Hippocampal formation (tissue), 2 donors: ENCODE measurements around the gene APBB2.
"Not testable (repeated sequence)": the region's sequence is repeated elsewhere in the genome, so short reads cannot be mapped to it uniquely, and the experiment has no call there.

Experiments
- DNase-seq, 2 donors: peaks; one replicate each; lab custom pipeline; 2025; lab: John Stamatoyannopoulos, UW

Gene APBB2

DNA sequence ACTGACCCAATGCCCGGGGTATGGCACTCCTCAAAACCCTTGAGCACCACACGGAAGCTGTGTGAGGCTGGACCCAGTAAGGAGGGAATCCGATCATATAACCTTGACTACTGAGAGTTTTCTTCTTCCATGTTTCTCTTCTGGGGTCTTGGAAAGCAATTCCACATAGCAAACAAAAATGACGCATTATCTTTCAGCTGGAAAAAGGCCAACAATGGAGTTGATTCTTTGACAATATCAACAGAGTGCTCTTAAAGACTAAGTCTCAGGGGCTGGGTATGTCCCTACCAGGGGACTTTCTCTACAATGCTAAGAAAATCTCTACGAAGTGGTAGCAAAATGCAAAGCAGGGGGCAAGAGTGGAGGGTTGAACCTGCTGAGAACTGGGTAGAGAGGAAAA lies 276.0 kb downstream of the APBB2 start:
- no peak for DNase-seq

DNA sequence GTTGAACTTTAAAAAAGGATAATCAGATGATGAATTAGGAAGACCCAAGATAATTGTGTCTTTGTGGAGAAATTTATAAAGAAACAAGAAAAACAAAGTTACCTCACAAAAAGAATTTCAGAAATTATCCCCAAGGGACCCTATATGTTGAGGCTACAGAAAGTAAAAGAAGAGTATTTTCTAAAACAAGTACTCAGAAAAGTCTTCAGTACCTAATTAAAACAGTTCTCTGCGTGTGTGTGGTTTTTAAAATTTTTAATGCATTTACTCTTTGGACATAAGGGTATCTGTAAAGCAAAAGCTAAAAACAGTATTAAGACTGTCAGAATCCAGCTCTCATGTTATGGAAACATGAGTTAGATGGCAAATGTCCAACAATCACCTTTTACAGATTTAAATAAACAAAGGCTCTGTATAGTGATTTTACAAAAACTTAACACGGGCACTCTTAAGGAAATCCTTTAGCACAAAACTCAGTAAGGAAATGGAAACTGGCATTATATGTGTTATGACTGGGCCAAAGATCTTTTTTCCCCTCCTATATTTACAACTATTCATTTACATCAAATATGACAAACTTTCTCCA lies 277.1 kb downstream of the APBB2 start:
- DNase-seq, result no peak

DNA sequence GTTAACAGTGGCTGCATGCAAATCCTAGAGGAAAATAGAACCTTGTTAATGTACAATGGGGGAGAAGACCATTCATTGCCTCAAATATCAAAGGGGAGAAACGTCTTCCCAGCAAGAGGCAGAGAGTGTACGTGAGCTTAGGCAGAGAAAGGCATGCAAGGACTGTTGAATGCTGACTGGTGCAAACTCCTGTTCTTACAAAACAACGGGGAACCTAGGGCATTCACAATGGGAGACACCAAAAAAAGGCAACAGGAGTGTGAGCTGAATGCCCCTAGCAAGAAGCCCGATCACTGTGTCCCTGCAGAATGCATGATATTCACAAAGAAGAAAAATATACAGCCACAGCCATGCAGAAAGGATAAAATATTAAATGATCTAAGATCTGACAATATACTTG lies 279.7 kb downstream of the APBB2 start:
- no peak for DNase-seq

DNA sequence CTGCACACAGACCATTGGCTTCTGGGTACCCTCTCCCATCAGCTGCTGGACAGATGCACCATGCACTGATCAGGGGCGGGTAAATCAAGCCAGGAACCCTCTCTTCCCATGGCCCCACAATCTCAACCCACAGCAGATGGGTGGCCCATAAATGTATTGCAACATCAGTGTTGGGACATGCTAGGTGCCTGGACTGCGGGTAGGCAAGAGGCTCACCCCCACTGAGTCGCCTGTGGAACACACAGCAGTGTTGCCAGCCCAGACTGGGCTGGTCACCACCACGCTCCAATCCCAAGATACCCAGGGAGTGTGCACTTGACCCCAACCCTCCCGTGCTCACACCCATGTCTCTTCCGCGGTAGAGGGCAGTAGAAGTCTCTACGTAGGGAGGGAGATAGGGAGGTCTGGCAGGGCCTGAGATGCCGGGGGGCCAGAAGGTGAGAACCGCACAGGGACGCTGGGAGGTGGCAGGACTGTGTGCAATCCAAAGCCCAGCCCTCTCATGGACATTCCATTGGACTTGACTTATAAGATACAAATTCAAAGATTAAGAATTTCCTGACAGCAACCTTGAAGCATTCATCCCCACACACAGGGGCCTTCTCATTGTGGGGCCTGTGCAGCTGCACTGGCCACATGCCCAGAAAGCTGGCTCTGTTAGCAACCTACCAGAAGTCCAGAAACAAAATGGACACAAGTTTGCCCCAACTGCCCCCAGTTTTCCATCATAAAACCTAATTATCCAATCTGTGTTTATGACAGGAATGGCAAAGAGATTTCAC lies 280.9 kb downstream of the APBB2 start:
- DNase-seq, result peak; percentile 64 to 71

DNA sequence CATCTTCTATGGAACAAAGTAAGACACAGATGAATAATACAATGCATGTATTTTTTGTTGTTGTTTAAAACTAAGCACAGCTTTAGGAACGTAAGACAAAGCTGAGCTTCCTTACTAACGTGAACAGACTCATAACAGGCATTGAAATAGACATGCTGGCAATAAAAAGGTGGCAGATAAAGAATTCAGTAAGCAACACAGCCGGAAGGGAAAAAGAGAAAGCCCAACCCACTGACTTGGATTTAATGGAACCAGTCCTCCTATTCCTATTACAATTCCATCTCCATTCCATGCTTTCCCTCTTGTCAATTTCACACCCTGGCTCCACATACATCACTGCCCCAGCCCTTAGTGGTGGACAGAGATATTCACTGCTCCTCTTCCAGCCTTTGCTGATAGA lies 282.5 kb downstream of the APBB2 start:
- no peak for DNase-seq

DNA sequence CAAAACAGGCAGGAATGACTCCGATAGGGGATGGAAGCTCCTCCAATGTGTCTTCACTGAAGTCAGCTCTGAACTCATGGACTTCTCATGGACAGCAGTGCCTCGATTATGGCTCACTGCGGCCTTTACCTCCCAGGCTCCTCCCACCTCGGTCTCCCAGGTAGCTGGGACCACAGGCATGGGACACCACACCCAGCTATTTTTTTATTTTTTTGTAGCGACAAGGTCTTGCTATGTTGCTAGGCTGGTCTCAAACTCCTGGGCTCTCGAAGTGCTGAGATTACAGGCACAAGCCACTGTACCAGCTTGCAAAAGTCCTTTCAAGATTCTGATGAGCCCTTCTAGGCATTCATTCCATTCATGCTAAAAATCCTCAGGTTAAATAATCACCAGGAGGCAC lies 283.1 kb downstream of the APBB2 start:
- DNase-seq, result no peak

DNA sequence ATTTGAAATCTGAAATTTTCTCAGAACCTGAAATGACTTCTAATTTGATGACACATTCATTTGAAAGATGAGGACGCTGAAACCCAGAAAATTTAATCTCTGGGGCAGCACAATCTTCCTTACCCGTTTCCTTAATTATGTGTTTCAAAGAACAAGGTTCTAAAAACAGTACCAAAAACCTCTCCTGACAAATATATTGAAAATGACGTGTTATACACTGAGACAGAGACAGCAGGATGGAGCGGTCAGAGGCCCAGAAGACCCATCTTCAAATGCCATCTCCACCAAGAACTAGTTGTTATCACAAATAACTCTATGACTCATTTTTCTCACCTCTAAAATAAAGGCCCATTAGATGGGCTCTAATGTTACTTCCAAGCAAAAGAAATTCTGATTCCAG lies 287.3 kb downstream of the APBB2 start:
- no peak for DNase-seq

DNA sequence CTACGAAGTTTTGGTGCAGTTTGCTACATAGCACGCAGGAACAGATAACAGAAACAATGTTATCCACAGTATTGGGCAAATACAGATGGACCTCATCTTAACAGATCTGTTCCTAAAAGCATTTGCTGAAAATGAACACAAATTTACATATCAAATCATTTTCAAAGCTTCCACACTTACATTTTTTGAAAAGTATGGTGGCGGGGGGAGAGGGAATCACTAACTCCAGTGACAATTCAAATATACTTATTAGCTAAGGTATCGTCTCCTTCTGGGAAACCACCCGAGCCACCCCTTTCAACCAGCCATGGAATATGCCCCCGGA lies 289.6 kb downstream of the APBB2 start:
- DNase-seq, result no peak

DNA sequence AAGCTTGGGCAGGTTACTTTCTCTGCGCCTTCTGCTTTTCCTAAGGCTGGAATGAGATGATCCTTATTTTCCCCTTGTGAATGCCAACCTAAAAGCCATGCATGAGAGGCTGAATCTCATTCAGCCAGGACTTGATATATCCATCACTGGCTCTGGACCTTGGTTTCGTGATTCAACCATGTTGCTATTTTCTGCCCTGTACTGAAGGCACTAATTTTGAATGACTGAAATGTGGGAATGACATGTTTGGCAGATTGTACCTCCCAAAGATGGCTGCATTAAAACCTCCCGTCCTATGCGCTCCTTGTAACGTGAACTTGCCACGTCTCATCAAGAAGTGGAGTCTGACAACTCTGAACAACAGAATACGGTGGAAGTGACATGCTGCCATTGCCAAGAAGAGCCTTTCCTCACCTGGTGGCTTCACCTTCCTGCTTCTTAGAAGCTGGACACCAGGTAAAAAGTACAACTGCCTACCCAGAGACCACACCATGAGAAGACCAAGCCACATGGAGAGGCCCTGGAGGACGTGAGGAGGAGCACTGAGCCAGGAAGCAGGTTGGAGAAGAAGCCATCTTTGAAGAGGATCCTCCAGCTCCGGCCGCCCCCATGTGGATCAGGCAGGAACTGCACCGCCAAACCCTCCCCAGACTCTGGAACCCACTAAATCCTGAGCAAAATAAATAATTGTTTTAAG lies 290.1 kb downstream of the APBB2 start:
- DNase-seq, result peak in 1 of 2 donors; percentile 28

DNA sequence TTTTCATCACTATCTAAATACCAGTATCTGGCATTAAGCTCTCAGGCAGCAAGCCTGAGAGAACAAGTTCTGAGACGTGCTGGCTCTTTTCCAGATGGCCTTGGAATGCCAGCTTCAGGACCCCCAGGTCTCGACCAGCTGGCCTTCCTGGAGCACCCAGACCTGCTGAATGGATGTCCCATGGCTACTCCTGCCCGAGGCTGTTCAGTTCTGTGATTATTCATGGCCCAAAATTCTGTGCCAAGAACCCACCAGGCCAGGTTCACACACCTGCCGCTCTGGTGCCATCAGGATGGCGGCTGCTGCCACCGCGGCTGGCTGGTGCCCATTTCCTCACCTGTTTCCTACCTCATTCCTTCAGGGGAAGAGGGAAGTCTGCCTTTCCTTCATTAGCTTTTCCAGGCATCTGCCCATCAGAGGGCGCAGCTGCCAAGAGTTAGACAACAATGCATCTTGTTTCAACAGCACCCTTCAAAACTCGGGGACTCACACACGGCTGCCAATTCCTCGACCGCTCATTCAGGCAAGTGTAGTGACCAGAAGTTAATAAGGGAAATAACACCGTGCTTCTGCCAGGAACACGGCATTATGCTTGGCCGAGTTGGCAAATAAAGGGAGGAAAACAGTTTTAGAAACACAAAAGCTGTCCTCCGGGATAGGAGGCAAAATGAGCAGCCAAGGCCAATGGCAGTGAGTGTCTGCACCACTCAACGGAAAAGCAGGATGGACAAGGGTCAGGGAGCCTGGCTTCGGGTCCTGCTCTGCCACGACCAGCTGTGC lies 290.8 kb downstream of the APBB2 start:
- DNase-seq, result peak; percentile 65 to 74

DNA sequence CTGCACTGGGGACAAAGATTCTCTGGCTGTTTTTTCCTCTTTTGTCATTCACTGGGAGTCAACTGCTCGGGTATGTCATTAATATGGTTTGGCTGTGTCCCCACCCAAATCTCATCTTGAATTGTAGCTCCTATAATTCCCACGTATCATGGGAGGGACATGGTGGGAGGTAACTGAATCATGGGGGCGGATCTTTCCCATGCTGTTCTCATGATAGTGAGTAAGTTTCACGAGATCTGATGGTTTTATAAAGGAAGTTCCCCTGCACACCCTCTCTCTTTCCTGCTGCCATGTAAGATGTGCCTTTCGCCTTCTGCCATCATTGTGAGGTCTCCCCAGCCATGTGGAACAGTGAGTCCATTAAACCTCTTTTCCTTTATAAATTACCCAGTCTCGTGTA lies 294.4 kb downstream of the APBB2 start:
- DNase-seq, result not testable (repeated sequence)

DNA sequence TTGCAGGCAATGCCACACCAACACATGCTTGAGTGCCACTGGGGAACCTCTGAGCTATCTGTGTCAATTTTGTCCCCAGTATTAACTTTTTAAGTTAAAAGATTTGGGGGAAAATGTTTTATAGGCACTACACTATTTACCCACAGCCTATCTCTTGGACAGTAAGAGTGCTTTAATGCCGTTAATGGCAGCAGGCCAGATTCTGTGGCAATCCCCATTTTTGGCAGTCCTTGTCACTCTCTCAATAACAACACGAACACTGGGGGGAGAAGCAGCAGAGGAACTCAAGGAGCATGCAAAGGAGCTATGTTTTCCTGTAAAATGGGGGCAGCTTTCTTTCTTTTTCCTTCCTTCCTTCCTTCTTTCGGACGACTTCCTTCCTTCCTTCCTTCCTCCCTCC lies 296.0 kb downstream of the APBB2 start:
- peak in 1 of 2 donors; percentile 24 for DNase-seq

DNA sequence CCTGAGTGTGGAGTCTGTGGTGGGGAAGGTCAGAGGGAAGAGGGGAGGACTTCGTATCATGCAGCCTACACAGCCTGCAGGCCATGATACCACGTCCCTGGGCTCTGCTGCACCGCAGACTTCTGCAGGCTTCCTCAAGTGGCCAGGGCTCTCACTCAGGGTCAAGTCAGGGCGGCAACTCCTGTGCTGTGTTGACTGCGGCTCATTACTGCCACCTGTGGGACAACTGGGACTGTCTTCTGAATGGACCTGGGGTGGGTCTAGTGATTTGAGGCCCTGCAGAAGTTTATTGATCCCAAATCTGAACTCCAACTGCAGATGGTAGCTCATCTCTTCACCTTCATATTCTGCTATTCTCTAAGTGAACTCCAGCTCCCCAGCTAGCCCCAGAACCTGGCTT lies 297.5 kb downstream of the APBB2 start:
- peak in 1 of 2 donors; percentile 10 for DNase-seq

DNA sequence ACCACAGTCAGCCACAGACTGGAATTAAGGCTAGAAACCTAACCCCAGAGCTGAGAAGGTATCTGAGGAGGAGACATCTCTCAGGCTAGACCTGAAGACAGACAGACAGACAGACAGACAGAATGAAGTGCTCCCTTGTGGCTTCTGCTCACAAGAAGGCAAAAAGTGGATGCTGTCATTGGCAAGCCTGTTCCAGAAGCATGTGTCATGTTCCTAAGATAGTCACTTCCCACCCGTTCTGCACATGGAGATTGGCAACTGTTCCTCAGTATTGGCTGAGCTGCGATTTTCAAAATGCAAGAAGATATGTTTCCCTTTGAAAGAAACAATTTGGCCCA lies 298.2 kb downstream of the APBB2 start:
- peak in 1 of 2 donors; percentile 30 for DNase-seq

DNA sequence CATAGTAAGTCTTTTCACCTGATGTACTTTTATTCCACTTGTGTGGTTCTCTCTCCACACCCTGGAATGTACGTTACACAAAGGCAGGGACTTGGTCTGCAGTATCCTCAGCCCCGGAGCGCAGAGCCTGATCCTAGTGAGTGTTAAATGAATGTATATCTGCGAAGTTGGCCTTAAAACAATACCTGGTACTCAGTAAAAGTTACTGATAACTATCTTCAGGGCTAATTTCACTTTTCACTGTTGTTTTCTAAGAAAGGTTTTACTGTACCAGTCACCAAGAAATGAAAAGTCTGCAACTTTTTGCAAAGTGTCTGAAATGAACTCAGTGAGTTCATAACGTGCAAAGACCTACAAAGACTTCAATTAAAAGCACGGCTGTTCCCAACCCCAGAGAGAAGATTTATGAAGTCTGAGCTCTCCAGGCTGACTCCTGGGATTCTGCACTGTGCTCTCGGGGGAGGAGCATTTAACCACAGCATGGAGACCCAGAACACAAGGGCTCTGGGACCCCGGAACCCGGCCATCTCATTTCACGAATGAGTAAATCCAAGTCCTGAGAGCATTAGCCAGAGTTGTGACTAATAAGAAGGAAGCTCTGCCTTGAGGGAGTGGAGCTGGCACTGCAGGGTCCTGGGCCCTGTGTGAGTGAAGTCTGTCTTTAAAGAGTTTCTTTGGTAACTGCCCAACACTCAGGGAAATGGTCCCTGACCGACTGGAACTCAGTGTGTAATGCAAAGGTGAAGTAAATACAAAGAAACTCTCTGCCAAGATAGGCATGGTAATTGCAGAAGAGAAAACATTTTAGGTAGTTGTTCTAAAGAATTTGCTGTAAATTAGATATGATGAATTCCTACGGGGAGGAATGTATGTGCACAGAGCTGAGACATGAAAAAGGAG lies 298.8 kb downstream of the APBB2 start:
- DNase-seq, result no peak

DNA sequence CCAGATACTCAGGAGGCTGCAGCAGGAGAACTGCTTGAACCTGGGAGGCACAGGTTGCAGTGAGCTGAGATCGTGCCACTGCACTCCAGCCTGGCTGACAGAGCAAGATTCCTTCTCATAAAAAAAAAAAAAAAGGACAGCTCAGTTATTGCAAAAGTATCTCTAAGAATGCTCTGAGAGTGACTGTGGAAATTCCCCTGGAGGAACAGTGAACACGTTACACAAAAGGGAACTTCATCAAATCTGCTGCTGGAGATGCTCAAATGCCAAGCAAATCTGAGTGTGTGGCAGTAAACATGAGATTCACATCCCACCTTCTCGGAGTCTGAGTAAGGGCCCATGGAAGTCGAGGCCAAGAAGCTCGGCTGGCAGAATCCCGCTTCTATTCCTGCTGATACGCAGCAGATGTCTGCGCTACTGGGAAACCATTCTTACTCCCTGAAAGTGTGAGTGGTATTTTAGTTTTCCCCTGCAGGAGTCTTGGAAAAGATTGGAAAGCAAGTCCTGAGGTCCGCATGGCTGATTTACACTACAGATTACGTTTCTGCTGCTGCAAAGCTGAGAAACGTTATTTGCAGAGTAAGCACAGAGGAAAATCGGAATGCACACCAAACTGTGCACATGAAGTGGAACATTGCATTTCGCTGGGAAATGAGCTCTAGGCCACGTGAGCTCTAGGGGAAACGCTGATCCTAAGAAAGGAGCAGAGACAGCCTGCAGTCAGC lies 301.7 kb downstream of the APBB2 start:
- no peak for DNase-seq

DNA sequence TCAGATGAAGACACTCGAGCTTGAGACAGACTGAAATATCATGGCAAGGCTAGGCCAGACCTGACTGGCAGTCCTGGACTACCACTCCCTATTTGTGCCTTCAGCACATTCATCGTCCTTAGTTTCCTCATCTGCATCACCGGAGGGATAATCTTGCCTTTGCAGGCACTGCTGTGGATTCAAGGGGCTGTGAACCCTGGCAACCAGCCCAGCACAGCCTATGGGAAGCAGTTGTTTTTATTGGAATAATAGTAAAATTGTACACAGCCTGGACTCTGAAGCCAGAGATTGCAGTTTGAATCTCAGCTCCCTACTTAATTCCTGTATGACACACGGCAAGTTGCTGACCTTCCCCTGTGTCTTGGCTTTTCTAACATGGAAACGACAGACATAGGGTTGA lies 303.6 kb downstream of the APBB2 start:
- DNase-seq, result no peak

DNA sequence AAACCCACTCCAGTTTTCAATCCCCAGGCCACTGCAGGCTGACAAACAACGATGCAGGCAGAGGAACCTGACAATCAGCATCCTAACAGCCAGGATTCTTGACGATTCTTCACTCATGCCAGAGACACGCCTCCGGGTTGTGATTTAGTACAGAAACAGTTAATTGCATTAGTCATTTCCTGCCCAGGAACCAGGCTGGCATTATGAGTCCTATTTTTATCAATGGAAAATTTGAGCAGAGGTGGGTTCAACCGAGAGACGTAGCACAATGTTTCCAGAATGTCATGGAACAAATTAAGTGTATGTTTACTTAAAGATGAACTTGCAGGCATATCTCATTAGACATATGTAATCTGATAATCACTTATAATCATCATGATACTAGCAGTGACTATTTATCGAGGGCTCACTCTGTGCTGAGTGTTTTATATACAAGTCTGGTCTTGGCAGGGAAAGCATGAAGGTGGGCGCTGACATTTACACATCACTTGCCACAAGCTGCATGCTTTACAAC lies 304.9 kb downstream of the APBB2 start:
- DNase-seq, result no peak

DNA sequence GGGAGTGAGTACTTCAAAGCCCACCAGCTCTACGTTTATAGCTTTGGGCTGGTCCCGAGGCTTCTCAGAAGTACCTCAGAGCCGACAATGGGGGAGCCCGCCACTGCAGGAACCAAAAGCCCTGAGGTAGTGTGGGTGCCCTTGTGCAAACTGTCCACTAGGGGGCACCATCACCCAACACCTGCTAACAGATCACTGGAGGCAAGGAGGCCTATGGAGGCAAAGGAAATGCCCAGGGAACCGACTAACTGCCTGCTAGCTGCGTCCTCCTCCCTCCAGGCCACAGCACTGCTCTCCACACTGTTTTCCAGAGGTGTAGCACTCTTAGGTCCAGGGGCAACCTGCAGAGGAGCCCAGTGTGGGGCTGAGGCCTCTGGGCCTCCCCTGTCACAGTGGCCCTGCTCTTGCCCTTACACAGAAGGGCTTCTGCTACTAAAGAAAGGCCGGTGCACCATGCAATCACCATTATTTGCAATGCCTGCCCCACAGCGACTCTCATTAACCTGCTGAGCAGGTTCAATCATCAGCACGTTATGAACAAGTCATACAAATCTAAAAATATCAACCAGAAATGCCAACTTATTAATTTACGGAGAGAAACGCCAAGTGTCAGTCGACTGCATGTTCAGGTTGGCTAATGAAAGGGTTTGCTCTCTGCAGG lies 305.5 kb downstream of the APBB2 start:
- DNase-seq, result peak; percentile 35 to 44

DNA sequence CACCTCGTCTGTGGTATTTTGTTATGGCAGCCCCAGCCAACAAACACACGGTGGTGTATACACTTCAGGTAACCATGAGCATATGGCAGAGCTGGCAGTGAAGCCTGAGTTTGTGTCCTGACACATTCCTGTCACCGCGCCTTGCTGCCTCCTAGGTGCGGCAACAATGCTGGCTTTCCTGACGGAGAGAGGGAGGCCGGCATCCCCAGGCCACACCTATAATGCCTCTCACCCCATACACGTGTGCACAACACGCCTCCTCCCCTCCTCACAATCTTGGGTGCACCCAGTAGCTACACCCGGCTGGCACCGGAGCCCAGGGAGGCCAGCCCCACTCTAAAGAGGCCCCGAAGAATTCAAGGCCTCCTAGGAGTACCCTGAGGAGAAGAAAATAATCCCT lies 306.0 kb downstream of the APBB2 start:
- DNase-seq, result no peak
